GM23338 (cell line): ENCODE measurements around the gene SYNE2. TPM values are rescaled to one million over a fixed set of nuclear protein-coding genes. Genes with fewer than 3 reads are reported as not detected.
A peak's percentile ranks its signal among the peaks of the same experiment; 100 is the strongest.

Source experiments
- ATAC-seq: fragments of 200-7000 bp; cut with Tn5 transposase; 3 replicates; pipeline ENCODE4 v1.9.1; 2020
- DNase-seq: peaks from one replicate; pipeline ENCODE4 v3.0.0-alpha.2; 2015; ENCODE audit warnings: low spot score
- H2AFZ ChIP-seq: fragments of 200-600 bp; sonication (generic); 2 replicates; pipeline ENCODE4 v1.8.0; 2016; ENCODE audit warnings: antibody characterized with exemption, mild to moderate bottlenecking, moderate library complexity
- H3F3A ChIP-seq: fragments of 200-600 bp; sonication (generic); replicated peaks from 2 replicates; pipeline ENCODE4 v1.8.0; 2017; ENCODE audit warnings: antibody characterized with exemption, mixed run types, low read depth
- H3K27ac ChIP-seq: fragments of 200-600 bp; sonication (generic); 2 replicates; pipeline ENCODE4 v1.6.1; 2016; ENCODE audit warnings: low read depth
- H3K27me3 ChIP-seq: fragments of 200-600 bp; sonication (generic); 2 replicates; pipeline ENCODE4 v1.8.0; 2016; ENCODE audit warnings: mild to moderate bottlenecking, mixed run types, moderate library complexity; ENCODE audit not compliant: insufficient read depth
- H3K36me3 ChIP-seq: fragments of 200-600 bp; sonication (generic); 2 replicates; pipeline ENCODE4 v1.8.0; 2016; ENCODE audit warnings: mild to moderate bottlenecking; ENCODE audit not compliant: insufficient read depth
- H3K4me1 ChIP-seq: fragments of 200-600 bp; sonication (generic); 2 replicates; pipeline ENCODE4 v1.8.0; 2016; ENCODE audit warnings: mild to moderate bottlenecking, moderate library complexity; ENCODE audit not compliant: insufficient read depth
- H3K4me2 ChIP-seq: fragments of 200-600 bp; sonication (generic); 2 replicates; pipeline ENCODE4 v1.7.1; 2017; ENCODE audit warnings: mixed run types
- H3K4me3 ChIP-seq: fragments of 200-600 bp; sonication (generic); 2 replicates; pipeline ENCODE4 v1.6.1; 2016; ENCODE audit warnings: mixed run types
- H3K79me2 ChIP-seq: fragments of 200-600 bp; sonication (generic); replicated peaks from 2 replicates; pipeline ENCODE4 v1.8.0; 2017; ENCODE audit warnings: mild to moderate bottlenecking; ENCODE audit not compliant: insufficient read depth
- H3K9me2 ChIP-seq: fragments of 200-600 bp; sonication (generic); 2 replicates; pipeline ENCODE4 v1.8.0; 2017; ENCODE audit not compliant: insufficient read depth
- H4K20me1 ChIP-seq: fragments of 200-600 bp; sonication (generic); replicated peaks from 2 replicates; pipeline ENCODE4 v1.8.0; 2017; ENCODE audit warnings: mild to moderate bottlenecking; ENCODE audit not compliant: insufficient read depth
- H3K27ac Mint-ChIP-seq: 2 replicates; pipeline ENCODE4 v1.8.0; 2020; ENCODE audit warnings: inconsistent platforms, mild to moderate bottlenecking, moderate library complexity, mixed read lengths
- H3K27me3 Mint-ChIP-seq: 3 replicates; pipeline ENCODE4 v1.8.0; 2022; ENCODE audit warnings: low read depth, mild to moderate bottlenecking, moderate library complexity, mixed read lengths, inconsistent platforms; ENCODE audit not compliant: insufficient read depth, poor library complexity
- H3K36me3 Mint-ChIP-seq: 3 replicates; pipeline ENCODE4 v1.8.0; 2021; ENCODE audit warnings: low read depth, mild to moderate bottlenecking, inconsistent platforms, moderate library complexity, mixed read lengths
- H3K4me1 Mint-ChIP-seq: 3 replicates; pipeline ENCODE4 v1.8.0; 2020; ENCODE audit warnings: mild to moderate bottlenecking, inconsistent platforms, mixed read lengths
- H3K4me3 Mint-ChIP-seq: 3 replicates; pipeline ENCODE4 v1.8.0; 2021; ENCODE audit warnings: moderate library complexity, mild to moderate bottlenecking, inconsistent platforms, mixed read lengths
- H3K9me3 Mint-ChIP-seq: 3 replicates; pipeline ENCODE4 v1.8.0; 2020; ENCODE audit warnings: moderate library complexity, mild to moderate bottlenecking, inconsistent platforms, mixed read lengths
- CREB1 ChIP-seq: fragments of 250-450 bp; sonication (Bioruptor Pico); IDR thresholded peaks from 2 replicates; pipeline ENCODE4 v1.5.0; 2020; ENCODE audit warnings: low read depth, mild to moderate bottlenecking, moderate library complexity
- CTCF ChIP-seq, 2 experiments: fragments of 200-600 bp in 1 of 2; sonication (generic) in 1 of 2; conservative IDR thresholded peaks; 2 replicates each; pipeline versions ENCODE4 v1.5.1 to v1.6.1; 2016 to 2017; ENCODE audit warnings: antibody characterized with exemption in 2 of 2, low read depth in 2 of 2, mild to moderate bottlenecking in 2 of 2, moderate library complexity in 1 of 2
- ETS1 ChIP-seq: IDR thresholded peaks from 2 replicates; pipeline ENCODE4 v1.6.1; 2016; ENCODE audit warnings: antibody characterized with exemption
- JUNB ChIP-seq: IDR thresholded peaks from one replicate; pipeline ENCODE4 v1.6.1; 2016; ENCODE audit warnings: antibody characterized with exemption; ENCODE audit not compliant: unreplicated experiment
- NANOG ChIP-seq: IDR thresholded peaks from 2 replicates; pipeline ENCODE4 v1.6.1; 2016; ENCODE audit warnings: antibody characterized with exemption, borderline replicate concordance
- POLR2AphosphoS5 ChIP-seq: IDR thresholded peaks from 2 replicates; pipeline ENCODE4 v1.6.1; 2016; ENCODE audit warnings: antibody characterized with exemption, low read depth
- REST ChIP-seq: IDR thresholded peaks from one replicate; pipeline ENCODE4 v1.6.1; 2018; ENCODE audit warnings: antibody characterized with exemption; ENCODE audit not compliant: unreplicated experiment
- STAT1 ChIP-seq: IDR thresholded peaks from one replicate; pipeline ENCODE4 v1.6.1; 2016; ENCODE audit warnings: antibody characterized with exemption; ENCODE audit not compliant: unreplicated experiment
- polyA plus RNA-seq: library from polyadenylated mRNA; unstranded; fragments of >200 nt; fragmentation: Nextera tagmentation; extraction: Ambion mirVana; gene quantifications from 2 replicates; pipeline ENCODE4 v1.2.1, GENCODE V29; 2016
- total RNA-seq: library from RNA; depleted of rRNA; stranded (reverse); fragments of >200 nt; shearing (Covaris generic); gene quantifications from 2 replicates; pipeline ENCODE4 v1.2.3, GENCODE V29; 2014

Gene SYNE2
- total and polyA plus RNA-seq, 2 experiments from 2014 or later = 34.3 to 86.5 TPM

GRCh38 chr14:64159588-64159987, 306.8 kb downstream of the SYNE2 start:
- no peak overlapping the region for H3K27ac ChIP-seq
- Mint-ChIP-seq H3K27me3 (no peaks in the 10 kb centered on the region), H3K4me3 (no peak overlapping the region), H3K27ac (no peak overlapping the region), H3K9me3 (no peaks in the 10 kb centered on the region; the same call in 2 of the 3 replicates), H3K36me3 (peaks cover 6% of the 10 kb centered on the region; the same call in 1 of the 3 replicates), H3K4me1 (no peaks in the 10 kb centered on the region)
- no peaks in the 10 kb centered on the region for H3K36me3 ChIP-seq
- TF ChIP-seq CTCF (conservative IDR thresholded peaks at IDR 0.05; ENCODE audit: low read depth in 2 of 2) (peak; percentile 30 to 57), REST (no peak), NANOG (no peak), JUNB (no peak)
- H3K4me2 ChIP-seq = no peak overlapping the region
- no peak overlapping the region for H3K4me3 ChIP-seq
- no peaks in the 10 kb centered on the region for H3K4me1 ChIP-seq
- DNase-seq (no peak), ATAC-seq (no peak)
- no peaks in the 10 kb centered on the region for H3K9me2 ChIP-seq
- no peaks in the 10 kb centered on the region for H3F3A ChIP-seq
- no peaks in the 10 kb centered on the region for H3K79me2 ChIP-seq
- H3K27me3 ChIP-seq = no peaks in the 10 kb centered on the region
- H4K20me1 ChIP-seq = no peaks in the 10 kb centered on the region
- H2AFZ ChIP-seq = no peak overlapping the region

GRCh38 chr14:64170181-64170580, 317.4 kb downstream of the SYNE2 start:
- TF ChIP-seq ETS1 = no peak
- no peak for TF ChIP-seq POLR2AphosphoS5
- TF ChIP-seq CREB1 (CRISPR knock-in tag) = no peak
- TF ChIP-seq STAT1 = no peak
- Histone ChIP-seq H3K4me3 (no peak overlapping the region), H2AFZ (no peak overlapping the region), H3F3A (no peaks in the 10 kb centered on the region), H3K4me2 (no peak overlapping the region), H3K36me3 (0 out of 2 replicates have a peak, but pooled peaks cover 5% of the 10 kb centered on the region), H3K79me2 (no peaks in the 10 kb centered on the region), H3K4me1 (no peaks in the 10 kb centered on the region), H3K27me3 (no peaks in the 10 kb centered on the region), H3K9me2 (no peaks in the 10 kb centered on the region), H4K20me1 (peaks cover 6% of the 10 kb centered on the region; the same call in 1 of the 2 replicates), H3K27ac (no peak overlapping the region)
- peaks cover 14% of the 10 kb centered on the region; the same call in 2 of the 3 replicates for H3K36me3 Mint-ChIP-seq
- ATAC-seq (no peak), DNase-seq (no peak)
- no peaks in the 10 kb centered on the region for H3K4me1 Mint-ChIP-seq
- no peaks in the 10 kb centered on the region for H3K9me3 Mint-ChIP-seq
- H3K27me3 Mint-ChIP-seq = peaks cover 3% of the 10 kb centered on the region
- H3K4me3 Mint-ChIP-seq = no peak overlapping the region
- no peak overlapping the region for H3K27ac Mint-ChIP-seq
